ENCODE measurements around the gene DLEC1.

- TF ChIP-seq CTCF (IDR thresholded peaks at IDR 0.05; ENCODE audit: poor library complexity, severe bottlenecking) (no peak), REST (IDR thresholded peaks at IDR 0.05; ENCODE audit: borderline replicate concordance) (no peak), EZH2 (IDR thresholded peaks at IDR 0.05; ENCODE audit: borderline replicate concordance, insufficient read depth, low read length, poor library complexity, severe bottlenecking) (no peak), EP300 (conservative IDR thresholded peaks at IDR 0.05; ENCODE audit: poor library complexity, severe bottlenecking) (no peak), RAD21 (conservative IDR thresholded peaks at IDR 0.05) (no peak), MXI1 (conservative IDR thresholded peaks at IDR 0.05; ENCODE audit: poor library complexity, severe bottlenecking) (no peak), POLR2AphosphoS5 (IDR thresholded peaks at IDR 0.05) (no peak), TAF1 (IDR thresholded peaks at IDR 0.05; ENCODE audit: low read depth) (no peak)
Observed at GRCh38 chr3:38028621-38029361, 10.2 kb upstream of the DLEC1 start.
